ENCODE measurements around the gene MICU1. TPM values are rescaled to one million over a fixed set of nuclear protein-coding genes. Genes with fewer than 3 reads are reported as not detected.

MICU1 gene
- total and polyA plus RNA-seq, 2 of the 13 experiments (the other 11 are each of a cell fraction or from before 2014, with no cell fraction given) = 32.5 to 56.1 TPM

GRCh38 chr10:72464438-72464837 is 161.4 kb downstream of the MICU1 start (continued):
- TF ChIP-seq BRF2 (CRISPR knock-in tag; IDR thresholded peaks at IDR 0.05) (no peak), ZNF713 (CRISPR knock-in tag; IDR thresholded peaks at IDR 0.05) (no peak), ZNF546 (CRISPR knock-in tag; conservative IDR thresholded peaks at IDR 0.05) (no peak)

GRCh38 chr10:72462261-72462660 is 163.6 kb downstream of the MICU1 start:
- peaks cover 1 to 14% of the 10 kb centered on the region in 2 experiments; a peak in 2 of 5 replicates for H3K36me3 ChIP-seq (replicated peaks in 1 of 2; ENCODE audit: control insufficient read depth in 1 of 2, insufficient read depth in 2 of 2, low read length in 2 of 2)
- no peaks in the 10 kb centered on the region for H3K9me3 ChIP-seq (ENCODE audit: low read length)
- no peaks in the 10 kb centered on the region for H4K20me1 ChIP-seq (ENCODE audit: insufficient read depth, low read length)
- in situ Hi-C loops (cut with HindIII; ENCODE audit: extremely low pct_ligation_motif_present, low pct_unique_long_range_greater_than_20kb) = no loop called here
- peaks cover 18% of the 10 kb centered on the region for H3K4me1 ChIP-seq (ENCODE audit: insufficient read depth, low read length)
- ChIA-PET POLR2A (no interaction called here), CTCF (ENCODE audit: low intra/inter-chr PET ratio, low total read pairs) (no interaction called here)
- H3K4me2 ChIP-seq (ENCODE audit: low read depth, low read length) = no peak overlapping the region
- TF ChIP-seq TRIM24 (CRISPR knock-in tag; IDR thresholded peaks at IDR 0.05) (no peak), ETV5 (CRISPR knock-in tag; IDR thresholded peaks at IDR 0.05; ENCODE audit: borderline replicate concordance) (no peak), RELA (CRISPR knock-in tag; IDR thresholded peaks at IDR 0.05) (no peak), ZNF362 (CRISPR knock-in tag; IDR thresholded peaks at IDR 0.05; ENCODE audit: borderline replicate concordance) (no peak), NFE2L2 (IDR thresholded peaks at IDR 0.05; ENCODE audit: low read length) (no peak), ZNF772 (CRISPR knock-in tag; IDR thresholded peaks at IDR 0.05) (no peak), ZNF18 (CRISPR knock-in tag; IDR thresholded peaks at IDR 0.05; ENCODE audit: insufficient replicate concordance) (no peak), CEBPG (CRISPR knock-in tag; IDR thresholded peaks at IDR 0.05) (no peak)
- no peaks in the 10 kb centered on the region for H3K27me3 ChIP-seq (ENCODE audit: control insufficient read depth in 1 of 2, insufficient read depth in 2 of 2, low read length in 2 of 2)
- no peak overlapping the region for H3K27ac ChIP-seq (ENCODE audit: extremely low read length, insufficient read depth, low read length)
- no TSS peak for BruUV-seq (replicated peaks)
- DNase-seq (ENCODE audit: low spot score) (no peak), ATAC-seq (no peak), FAIRE-seq (no peak)
- H3K9ac ChIP-seq (ENCODE audit: insufficient read depth, low read depth, low read length) = no peak overlapping the region
- no peaks in the 10 kb centered on the region for H3K79me2 ChIP-seq (ENCODE audit: insufficient read depth, low read length)
- 90% methylated on average over 3 of the region's 3 CpGs for WGBS (ENCODE audit: low lambda C conversion rate)
- H3K4me3 ChIP-seq (replicated peaks in 1 of 3; ENCODE audit: insufficient read depth in 1 of 3, low read depth in 2 of 3, low read length in 3 of 3) = no peak overlapping the region
- H2AFZ ChIP-seq (ENCODE audit: low read length) = no peak overlapping the region
- intact Hi-C loops (cut with micrococcal nuclease; ENCODE audit: unreplicated experiment) = no loop called here

Data from HepG2 (cell line).